ENCODE results near the gene NCKAP5. TPM values are rescaled to one million over a fixed set of nuclear protein-coding genes. Genes with fewer than 3 reads are reported as not detected.

Gene NCKAP5
- total RNA-seq, 1 experiment from 2014 or later: not detected

GRCh38 chr2:133579274-133579673 is 11.0 kb upstream of the NCKAP5 start:
- no peak overlapping the region for H3K27ac Mint-ChIP-seq (ENCODE audit: low read depth, unreplicated experiment)
- H3K36me3 Mint-ChIP-seq (ENCODE audit: insufficient read depth, unreplicated experiment): no peaks in the 10 kb centered on the region
- H3K4me3 Mint-ChIP-seq (ENCODE audit: unreplicated experiment): peak overlapping the region; percentile 43
- ChIA-PET POLR2A (no interaction called here), CTCF (interaction anchor here (0.7 to 0.8 kb wide), 2 partner anchors 17 to 47 kb away, joined by 3 to 6 read pairs; no protein-coding TSS in a partner anchor)
- no peak for TF ChIP-seq CTCF (IDR thresholded peaks at IDR 0.05; ENCODE audit: unreplicated experiment)
- no TSS peak for BruUV-seq (replicated peaks)
- H3K9me3 Mint-ChIP-seq (ENCODE audit: unreplicated experiment): no peaks in the 10 kb centered on the region
- intact Hi-C loops (cut with micrococcal nuclease): no loop called here
- H3K27me3 Mint-ChIP-seq (ENCODE audit: insufficient read depth, unreplicated experiment): no peaks in the 10 kb centered on the region
- H3K4me1 Mint-ChIP-seq (ENCODE audit: insufficient read depth, unreplicated experiment): peaks cover 26% of the 10 kb centered on the region
- DNase-seq (ENCODE audit: unreplicated experiment): peak; percentile 50

- no peak for DNase-seq (ENCODE audit: unreplicated experiment)
- ChIA-PET POLR2A (no interaction called here), CTCF (interaction anchor here (2.0 kb wide), 1 partner anchor 10 kb away, joined by 5 read pairs; no protein-coding TSS in a partner anchor)
- peaks cover 6% of the 10 kb centered on the region for H3K36me3 Mint-ChIP-seq (ENCODE audit: insufficient read depth, unreplicated experiment)
- TF ChIP-seq CTCF (IDR thresholded peaks at IDR 0.05; ENCODE audit: unreplicated experiment): no peak
- intact Hi-C loops (cut with micrococcal nuclease): no loop called here
- no peak overlapping the region for H3K27ac Mint-ChIP-seq (ENCODE audit: low read depth, unreplicated experiment)
- no peaks in the 10 kb centered on the region for H3K27me3 Mint-ChIP-seq (ENCODE audit: insufficient read depth, unreplicated experiment)
- no TSS peak for BruUV-seq (replicated peaks)
- peaks cover 26% of the 10 kb centered on the region for H3K4me1 Mint-ChIP-seq (ENCODE audit: insufficient read depth, unreplicated experiment)
- no peak overlapping the region for H3K4me3 Mint-ChIP-seq (ENCODE audit: unreplicated experiment)
- no peaks in the 10 kb centered on the region for H3K9me3 Mint-ChIP-seq (ENCODE audit: unreplicated experiment)
Observed at GRCh38 chr2:133576714-133577113, 8.5 kb upstream of the NCKAP5 start.

GRCh38 chr2:133574620-133575019 is 6.4 kb upstream of the NCKAP5 start:
- Mint-ChIP-seq H3K27me3 (ENCODE audit: insufficient read depth, unreplicated experiment) (peaks cover 4% of the 10 kb centered on the region), H3K4me1 (ENCODE audit: insufficient read depth, unreplicated experiment) (peaks cover 11% of the 10 kb centered on the region), H3K27ac (ENCODE audit: low read depth, unreplicated experiment) (no peak overlapping the region), H3K9me3 (ENCODE audit: unreplicated experiment) (no peaks in the 10 kb centered on the region), H3K36me3 (ENCODE audit: insufficient read depth, unreplicated experiment) (peaks cover 6% of the 10 kb centered on the region), H3K4me3 (ENCODE audit: unreplicated experiment) (no peak overlapping the region)
- no peak for DNase-seq (ENCODE audit: unreplicated experiment)
- ChIA-PET POLR2A (no interaction called here), CTCF (interaction anchor here (1.0 to 1.5 kb wide), 3 partner anchors 13 to 205 kb away, joined by 3 to 5 read pairs (median 5); no protein-coding TSS in a partner anchor)
- TF ChIP-seq CTCF (IDR thresholded peaks at IDR 0.05; ENCODE audit: unreplicated experiment): no peak
- intact Hi-C loops (cut with micrococcal nuclease): no loop called here
- no TSS peak for BruUV-seq (replicated peaks)

GRCh38 chr2:133574186-133574585 is 5.9 kb upstream of the NCKAP5 start:
- no peak overlapping the region for H3K27ac Mint-ChIP-seq (ENCODE audit: low read depth, unreplicated experiment)
- no peak for DNase-seq (ENCODE audit: unreplicated experiment)
- BruUV-seq (replicated peaks): no TSS peak
- H3K27me3 Mint-ChIP-seq (ENCODE audit: insufficient read depth, unreplicated experiment): peaks cover 9% of the 10 kb centered on the region
- H3K9me3 Mint-ChIP-seq (ENCODE audit: unreplicated experiment): no peaks in the 10 kb centered on the region
- H3K36me3 Mint-ChIP-seq (ENCODE audit: insufficient read depth, unreplicated experiment): peaks cover 6% of the 10 kb centered on the region
- H3K4me3 Mint-ChIP-seq (ENCODE audit: unreplicated experiment): no peak overlapping the region
- CTCF ChIA-PET: interaction anchor here (1.0 kb wide), 1 partner anchor 15 kb away, joined by 5 read pairs; no protein-coding TSS in a partner anchor
- no peak for TF ChIP-seq CTCF (IDR thresholded peaks at IDR 0.05; ENCODE audit: unreplicated experiment)
- intact Hi-C loops (cut with micrococcal nuclease): no loop called here
- peaks cover 7% of the 10 kb centered on the region for H3K4me1 Mint-ChIP-seq (ENCODE audit: insufficient read depth, unreplicated experiment)
- POLR2A ChIA-PET: no interaction called here

Data from MCF 10A (cell line).